HG02759 (cell line): Measurements from ENCODE around the gene NAT10.
A peak's percentile ranks its signal among the peaks of the same experiment; 100 is the strongest.

Experiments used
- ATAC-seq: cut with Tn5 transposase; IDR thresholded peaks from one replicate; pipeline ENCODE4 v1.9.1; 2021; ENCODE audit warnings: mild to moderate bottlenecking, moderate library complexity; ENCODE audit not compliant: unreplicated experiment

NAT10 gene

DNA sequence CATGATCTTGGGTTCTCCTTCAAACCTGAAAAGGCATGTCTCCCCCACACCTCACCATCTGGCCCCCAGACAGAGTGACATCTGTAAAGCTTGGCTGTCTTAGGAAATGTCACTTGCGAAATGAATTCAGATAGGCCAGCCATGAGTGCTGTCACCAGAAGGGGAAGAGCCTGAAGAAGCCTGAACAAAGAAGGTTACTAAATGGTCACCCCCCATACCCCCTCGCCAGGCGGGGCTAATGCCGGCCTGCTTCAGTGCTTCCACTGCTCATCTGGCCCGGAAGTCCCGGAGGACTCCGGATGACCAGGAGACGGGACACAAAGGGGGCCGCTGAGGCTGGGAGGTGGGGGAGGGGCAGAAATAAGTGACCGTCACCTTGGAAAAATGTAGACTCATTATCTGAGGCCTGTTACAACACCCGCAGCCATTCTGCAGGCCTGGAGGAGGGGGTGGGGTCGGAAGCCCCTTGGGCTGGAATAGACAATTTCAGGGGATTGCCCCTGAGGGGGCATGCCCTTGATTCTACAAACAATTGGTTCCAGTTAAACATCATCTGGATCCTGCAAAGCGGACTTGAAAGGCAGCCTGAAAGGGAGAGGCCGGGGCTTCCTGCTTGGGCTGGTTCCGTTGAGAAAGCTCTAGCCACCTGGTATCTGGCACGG is 43.2 kb downstream of the NAT10 start:
- no peak for ATAC-seq

DNA sequence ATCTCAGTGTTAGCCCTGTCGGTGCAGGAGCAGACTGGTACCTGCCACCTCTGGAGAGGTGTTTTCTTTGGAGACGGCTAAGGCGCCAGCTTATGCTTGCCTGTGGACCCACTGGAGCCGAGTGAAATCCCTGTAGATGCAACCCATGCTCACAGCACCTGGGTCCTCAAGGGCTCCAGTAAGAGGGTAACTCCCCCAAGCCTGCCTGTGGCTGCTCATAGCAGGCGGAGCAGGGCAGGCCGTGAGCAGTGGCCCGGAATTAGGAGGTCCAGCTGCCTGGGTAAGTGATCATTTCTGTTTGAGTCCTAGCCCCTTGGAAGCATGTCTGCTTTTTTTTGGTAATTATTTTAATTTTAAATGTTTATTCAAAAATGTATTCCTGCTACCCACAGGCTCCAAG is 43.8 kb downstream of the NAT10 start:
- no peak for ATAC-seq

DNA sequence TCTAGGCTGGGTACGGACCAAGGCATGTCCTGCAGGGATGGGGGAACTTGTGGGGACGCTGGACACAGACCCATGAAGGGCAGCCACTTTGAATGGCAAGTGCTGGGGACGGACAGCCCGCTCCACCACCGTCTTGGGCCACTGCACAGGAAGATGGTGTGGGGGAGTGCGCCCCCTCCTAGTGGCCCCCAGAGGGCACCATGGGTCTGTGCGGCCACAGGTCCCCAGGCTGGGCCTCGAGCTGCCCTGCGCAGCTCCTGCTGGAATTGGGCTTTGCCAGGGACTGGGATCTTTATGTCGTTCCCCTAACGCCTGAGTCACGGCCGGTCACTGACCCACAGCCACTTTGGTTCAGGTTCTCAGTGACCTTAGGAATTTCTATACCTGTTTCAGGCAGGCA is 44.4 kb downstream of the NAT10 start:
- no peak for ATAC-seq

DNA sequence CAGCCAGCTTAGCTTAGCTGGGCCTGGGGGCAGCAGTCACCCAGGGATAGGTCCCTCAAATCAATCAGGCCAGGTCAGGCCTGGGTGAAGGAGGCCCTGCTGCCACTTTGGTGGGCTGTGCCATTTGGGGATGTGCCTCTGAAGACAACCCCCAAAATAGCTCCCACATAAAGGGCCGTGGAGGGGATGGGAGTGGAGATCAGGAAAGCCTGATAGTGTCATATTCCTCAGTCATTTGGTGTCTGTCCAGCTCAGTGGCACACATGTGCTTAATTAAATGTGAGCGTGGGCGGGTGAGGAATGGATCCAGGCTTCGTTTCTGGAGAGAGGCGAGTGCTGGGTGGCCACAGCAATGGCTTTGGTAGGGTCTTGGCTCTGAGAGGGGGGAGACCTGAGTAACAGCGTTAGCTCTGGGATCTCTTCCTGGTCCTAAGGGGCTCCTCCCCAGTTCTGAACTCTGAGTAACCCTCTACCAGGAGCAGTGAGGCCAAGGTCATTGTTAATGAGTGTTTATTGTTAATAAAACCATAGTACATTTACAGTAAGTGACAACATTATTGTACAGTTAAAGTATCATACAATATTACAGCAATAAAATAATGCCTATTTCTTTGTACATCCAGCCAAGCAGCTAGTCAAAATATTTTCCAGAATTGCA is 45.2 kb downstream of the NAT10 start:
- no peak for ATAC-seq

DNA sequence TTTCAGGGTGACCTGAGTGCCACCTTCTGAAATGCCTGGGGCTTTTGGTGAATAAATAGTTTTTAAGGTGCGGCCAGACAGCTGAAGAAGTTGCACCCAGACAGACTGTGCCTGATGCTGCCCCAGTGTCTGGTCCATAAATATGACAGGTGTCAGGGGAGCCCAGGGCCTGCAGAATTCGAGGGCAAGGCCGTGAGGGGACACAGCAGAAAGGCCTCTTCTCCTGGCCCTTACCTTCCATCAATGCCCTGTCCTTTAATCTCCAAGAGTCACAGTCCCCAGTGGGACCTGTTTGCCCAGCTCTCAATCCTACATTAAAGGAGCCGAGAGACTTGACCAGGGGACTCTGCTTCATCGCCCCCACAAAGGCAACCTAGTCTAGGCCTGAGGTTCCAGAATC is 45.7 kb downstream of the NAT10 start:
- no peak for ATAC-seq

DNA sequence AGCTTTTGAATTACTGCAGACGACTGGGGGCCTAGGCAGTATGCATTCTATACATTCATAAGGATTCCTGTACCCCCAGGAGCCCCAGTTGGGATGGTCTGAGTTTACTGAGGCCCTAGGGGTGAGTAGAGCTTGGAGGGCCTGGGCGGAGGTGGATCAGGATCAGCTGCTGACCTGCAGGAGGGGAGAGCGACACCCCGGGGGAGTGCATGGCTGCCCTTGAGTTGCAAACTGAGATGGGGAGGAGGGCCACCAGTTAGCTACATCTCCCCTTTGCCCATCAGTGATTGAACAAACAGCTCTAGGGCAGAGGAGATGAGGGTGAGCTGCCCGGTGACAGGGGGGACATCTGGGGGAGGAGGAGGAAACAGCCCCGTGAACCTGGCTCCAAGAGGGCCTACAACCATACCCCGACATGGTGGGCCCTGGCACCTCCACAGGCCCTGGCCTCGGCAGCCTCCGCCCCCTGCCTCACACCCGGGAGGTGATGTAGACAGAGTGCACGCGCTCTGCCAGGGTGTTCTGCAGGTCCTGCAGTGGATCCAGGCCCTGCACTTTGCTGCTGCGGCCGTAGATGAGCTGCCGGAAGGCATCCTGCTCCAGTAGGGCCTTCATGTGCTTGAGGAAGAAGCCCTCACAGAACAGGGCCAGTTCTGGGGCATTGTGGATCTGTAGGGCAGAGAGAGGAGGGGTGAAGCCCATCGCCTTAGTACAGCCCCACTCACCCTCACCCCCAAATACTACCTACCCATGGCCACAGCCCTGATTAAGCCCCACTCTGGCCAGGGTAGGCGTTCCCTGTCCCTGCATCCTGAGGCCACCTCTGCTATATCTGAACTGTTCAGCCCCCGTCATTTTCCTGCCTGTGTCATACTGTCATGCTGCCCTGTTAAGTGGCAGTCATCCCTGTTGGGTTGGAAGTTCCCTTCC is 46.8 kb downstream of the NAT10 start:
- no peak for ATAC-seq

DNA sequence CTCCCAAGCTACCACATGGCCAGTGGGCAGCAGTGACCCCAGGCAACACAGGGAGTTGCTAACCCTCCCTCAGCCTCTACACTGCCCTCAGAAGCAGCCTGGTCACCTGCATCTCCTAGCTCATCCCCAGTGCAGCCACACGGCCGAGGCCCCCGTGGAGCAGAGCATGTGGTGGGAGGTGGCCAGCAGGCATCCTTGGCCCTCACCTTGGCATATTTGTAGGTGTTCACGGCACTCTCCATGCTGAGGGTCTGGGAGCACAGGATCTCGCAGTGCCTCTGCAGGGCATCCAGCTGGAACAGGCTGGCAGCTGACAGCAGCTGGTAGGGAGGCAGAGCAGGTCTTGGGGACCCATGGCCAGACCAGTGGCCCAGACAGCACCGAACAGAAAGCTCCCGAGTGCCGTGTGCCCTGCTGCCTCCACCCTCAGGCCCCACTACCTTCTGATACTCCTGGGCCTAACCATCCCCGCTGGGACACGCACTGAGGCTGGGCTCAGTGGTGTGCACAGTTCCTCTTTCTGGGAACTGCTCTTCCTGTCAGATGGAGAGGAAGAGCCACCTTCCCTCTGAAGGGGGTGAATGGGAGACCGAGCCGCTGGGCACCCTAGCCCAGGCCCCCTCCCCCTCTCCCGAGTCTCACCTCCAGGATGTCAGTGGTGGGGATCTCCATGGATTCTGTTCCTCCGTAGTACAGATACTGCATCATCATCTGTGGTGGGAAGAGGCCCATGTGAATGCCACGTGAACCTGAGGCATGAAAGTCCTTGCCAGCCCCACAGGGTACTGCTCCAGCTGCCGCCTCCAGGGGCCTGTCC is 48.8 kb downstream of the NAT10 start:
- peak; percentile 83 for ATAC-seq

DNA sequence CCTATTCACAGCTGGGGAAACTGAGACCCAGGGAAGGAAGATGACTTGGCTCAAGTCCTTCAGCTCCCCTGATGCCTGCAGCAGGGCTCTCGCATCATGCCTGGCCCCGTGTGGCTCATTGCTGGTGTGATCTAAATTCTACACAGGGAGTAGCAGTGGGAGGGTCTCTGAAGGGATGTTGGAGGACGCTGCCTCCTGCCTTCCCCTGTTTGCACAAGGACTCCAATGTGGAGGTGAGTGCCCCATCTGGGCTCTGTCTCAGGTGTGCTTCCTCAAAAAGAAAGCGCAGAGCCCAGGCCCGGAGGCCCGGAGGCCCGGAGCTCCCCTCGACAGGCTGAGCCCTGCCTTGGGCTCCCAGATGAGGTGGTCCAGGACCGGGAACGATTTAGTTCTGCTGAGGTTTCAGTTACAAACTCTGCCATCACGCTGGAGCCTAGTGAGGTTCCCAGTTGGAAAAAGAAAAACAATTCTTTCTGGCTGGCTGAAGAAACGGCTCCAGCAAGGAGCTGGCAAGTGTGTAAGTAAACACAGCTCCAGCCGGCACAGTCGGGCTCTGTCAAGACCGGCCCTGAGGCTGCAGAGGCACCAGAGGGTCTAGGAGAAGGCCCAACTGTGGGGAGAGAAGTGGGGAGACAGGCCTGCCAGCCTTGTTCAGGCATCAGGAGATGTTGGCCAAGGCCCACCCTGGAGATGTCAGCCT is 49.8 kb downstream of the NAT10 start:
- ATAC-seq = no peak

DNA sequence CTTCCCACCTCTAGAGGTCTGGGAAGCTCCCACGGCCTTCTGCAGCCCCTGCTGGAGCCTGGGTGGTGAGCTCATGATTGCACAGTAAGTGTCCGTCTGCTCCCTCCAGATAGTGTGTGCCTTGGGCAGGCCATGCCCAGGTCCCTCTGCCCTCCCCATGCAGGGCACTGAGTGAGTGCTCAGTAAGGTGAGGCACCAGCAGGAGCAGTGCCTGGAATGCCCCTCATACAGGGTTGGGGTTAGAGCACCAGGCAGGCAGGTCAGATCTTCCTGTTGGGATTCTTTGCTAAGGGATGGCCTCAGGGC is 50.3 kb downstream of the NAT10 start:
- ATAC-seq = no peak

DNA sequence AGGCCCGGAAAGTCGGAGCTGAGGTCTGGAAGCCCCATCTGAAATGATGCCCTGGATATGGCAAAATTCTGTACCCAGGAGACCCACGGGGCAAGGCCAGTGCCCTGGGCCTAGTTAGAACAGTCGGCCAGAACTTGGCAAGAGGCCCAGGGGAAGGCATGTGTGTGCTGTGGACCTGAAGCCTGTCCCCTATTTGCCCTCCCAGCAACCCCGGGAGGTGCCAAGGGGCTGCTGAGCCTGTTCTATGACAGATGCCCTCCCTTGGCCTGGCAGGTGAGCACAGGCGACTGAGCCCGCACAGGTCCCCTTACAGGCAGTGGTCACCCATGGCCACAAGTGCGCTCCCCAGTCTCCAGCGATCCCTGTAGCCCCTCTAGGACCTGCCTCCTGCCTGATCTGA is 51.7 kb downstream of the NAT10 start:
- ATAC-seq = no peak

DNA sequence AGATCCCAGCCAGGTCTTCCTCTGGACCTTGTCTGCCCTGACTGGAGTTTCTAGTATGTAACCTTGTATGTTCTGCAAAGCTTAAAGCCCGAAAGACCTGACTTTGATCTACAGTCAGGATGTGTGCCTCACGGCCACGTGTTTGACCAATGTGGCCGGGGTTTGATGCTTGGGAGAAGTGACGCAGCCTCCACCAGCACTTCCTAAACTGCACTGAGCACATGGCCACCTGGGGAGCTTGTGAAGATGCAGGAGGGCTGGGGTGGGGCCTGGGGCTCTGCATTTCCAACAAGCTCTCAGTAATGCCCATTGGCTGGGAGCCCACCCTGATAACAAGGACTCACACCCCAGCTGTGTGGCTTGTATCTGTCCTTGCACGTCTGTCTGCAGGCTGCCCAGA is 53.2 kb downstream of the NAT10 start:
- ATAC-seq = no peak

DNA sequence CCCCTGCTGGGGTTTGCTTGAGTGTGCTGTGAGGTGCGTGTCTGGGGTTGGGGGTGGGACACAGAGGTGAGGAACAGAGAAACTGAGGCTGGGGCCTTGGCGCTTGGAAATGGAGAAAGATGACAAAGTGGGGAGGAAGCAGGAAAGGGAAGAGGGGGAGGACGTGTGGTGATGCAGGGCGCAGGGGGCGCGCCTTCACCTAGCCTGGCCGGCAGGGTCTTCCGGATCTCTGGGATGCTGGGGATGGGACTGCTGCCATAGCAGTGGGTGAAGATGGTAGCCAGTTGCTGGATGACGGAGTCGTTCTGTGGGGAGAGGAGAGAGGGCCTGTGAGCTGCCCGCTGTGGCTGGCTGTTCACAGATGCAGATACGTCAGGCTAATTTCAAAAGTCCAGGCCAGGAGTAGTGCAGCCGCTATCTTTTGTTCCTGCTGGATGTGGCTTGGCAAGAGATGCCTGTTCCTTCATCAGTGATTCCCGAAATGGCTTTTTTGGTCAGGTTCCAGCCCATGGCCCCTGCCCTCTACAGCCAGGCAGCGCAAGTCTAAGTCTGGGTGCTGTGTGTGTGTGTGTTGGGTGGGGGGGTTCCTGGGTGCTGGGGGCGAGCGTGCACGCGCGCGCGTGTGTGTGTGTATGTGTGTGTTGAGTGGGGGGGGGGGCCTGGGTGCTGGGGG is 54.8 kb downstream of the NAT10 start:
- ATAC-seq = no peak

DNA sequence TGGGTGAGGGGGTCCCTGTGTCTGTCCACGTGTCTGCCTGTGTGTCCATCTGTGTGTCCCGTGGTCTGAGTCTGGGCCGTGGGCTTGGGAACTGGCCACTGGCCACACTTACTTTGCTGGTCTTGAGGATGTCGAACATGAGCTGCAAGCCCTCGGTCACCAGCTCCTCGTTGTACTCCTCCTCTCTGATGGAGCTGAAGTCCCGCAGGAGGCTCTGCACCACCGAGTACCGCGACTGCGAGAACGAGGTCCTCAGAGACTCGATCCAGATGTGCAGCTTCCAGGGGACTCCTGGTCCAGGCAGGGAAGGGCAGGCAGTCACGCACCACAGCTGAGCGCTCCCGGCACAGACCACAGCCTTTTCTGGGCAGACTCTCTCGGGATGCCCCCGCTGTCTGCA is 55.4 kb downstream of the NAT10 start:
- no peak for ATAC-seq

DNA sequence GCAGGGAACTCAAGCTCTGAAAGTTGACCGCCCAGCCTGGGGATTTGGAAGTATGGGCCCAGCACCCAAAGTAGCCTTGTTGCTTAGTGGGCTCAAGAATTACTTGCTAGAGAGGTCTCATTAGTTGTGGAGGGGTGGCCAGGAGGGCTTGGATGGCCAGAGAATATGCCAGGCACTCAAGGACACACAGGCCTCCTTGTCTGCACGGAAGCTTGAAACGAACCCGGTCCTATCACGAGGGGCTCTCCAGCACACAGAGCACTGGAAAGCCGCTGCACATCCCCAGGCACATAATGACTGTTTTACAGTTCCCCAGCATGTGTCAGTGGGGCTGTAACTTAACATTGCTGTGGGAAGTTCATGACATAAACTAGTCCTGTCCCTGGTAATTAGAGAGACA is 55.9 kb downstream of the NAT10 start:
- ATAC-seq = no peak

DNA sequence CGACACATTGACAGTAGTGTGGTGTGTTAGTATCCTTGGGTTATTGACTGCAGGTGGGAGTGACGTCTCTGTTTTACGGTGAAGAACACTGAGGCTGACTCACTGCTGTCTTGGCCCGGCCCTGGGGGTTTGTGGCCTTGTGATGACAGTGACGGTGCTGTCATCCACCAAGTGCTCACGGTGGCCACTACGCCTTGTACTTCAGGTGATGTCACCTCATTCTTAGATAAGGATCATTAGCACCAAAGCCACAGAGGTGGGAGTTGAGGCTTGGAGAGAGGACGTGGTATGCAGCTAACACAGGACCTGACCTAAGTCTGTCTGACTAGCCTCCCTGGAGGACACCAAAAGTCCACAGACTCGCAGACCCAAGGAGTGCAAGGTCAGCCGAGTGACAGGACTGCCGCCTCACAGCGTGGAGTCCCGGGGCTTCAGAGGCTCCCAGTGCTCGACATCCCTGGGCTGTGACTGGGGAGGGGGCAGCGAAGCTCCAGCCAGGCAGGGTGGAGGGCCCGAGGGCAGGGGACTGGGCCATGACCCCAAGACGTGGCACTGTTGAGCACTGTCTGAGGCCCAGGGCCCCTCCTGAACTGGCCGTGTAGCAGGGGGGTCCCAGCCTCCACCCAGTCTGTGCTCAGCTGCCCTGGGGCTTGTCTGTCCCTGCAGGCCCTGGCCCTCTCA is 56.5 kb downstream of the NAT10 start:
- ATAC-seq = no peak

DNA sequence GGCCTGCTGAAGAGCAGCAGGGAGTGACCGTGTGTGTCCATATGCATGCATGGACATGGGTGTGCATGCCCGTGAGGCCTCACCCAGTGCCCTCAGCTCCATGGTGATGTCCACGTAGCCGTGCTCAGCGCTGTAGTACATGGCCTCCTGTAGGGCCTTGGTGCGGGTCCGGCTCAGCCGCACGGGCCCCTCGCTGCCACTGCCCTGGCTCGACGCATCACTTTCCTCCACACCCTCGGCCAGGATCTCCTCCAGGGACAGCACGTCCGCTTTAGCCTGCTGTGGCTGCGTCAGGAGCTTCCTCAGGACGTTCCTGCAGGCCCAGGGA is 57.0 kb downstream of the NAT10 start:
- ATAC-seq = no peak

DNA sequence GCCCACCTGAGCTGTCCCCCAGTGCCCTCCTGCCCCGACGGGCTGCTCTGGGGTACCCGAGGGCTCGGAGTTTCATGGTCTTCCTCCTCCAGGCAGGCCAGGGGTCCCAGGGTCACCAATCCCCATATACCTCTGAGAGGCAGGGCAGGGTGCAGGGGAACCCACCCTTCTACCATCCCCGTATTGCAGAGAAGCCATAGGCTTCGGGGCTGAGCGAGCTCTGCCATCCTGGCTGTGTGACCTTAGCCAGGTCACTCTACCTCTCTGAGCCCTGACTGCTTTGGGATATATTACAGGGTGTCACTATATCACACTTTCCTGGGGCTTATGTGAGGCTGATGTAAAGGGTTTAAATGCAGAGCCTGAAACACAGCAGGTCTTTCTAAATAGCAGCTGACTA is 57.4 kb downstream of the NAT10 start:
- no peak for ATAC-seq

DNA sequence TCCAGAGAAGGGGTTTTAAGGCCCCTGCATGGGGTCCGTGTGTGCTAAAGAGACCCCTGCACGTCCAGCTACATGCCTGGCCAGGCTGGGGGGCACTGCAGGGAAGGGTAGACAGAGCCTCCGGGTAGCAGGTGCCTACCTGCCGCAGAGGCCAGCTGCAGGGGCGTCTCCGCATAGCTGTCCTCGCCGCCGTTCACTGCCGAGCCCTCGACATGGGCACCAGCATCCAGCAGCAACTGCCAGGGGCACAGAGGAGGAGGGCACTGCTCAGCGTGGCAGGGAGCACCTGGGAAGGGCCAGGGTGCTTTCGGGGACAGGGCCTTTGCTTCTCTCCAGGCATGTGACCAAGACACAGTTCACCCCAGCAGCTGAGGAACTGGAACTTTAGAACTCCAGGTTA is 59.7 kb downstream of the NAT10 start:
- ATAC-seq = no peak

DNA sequence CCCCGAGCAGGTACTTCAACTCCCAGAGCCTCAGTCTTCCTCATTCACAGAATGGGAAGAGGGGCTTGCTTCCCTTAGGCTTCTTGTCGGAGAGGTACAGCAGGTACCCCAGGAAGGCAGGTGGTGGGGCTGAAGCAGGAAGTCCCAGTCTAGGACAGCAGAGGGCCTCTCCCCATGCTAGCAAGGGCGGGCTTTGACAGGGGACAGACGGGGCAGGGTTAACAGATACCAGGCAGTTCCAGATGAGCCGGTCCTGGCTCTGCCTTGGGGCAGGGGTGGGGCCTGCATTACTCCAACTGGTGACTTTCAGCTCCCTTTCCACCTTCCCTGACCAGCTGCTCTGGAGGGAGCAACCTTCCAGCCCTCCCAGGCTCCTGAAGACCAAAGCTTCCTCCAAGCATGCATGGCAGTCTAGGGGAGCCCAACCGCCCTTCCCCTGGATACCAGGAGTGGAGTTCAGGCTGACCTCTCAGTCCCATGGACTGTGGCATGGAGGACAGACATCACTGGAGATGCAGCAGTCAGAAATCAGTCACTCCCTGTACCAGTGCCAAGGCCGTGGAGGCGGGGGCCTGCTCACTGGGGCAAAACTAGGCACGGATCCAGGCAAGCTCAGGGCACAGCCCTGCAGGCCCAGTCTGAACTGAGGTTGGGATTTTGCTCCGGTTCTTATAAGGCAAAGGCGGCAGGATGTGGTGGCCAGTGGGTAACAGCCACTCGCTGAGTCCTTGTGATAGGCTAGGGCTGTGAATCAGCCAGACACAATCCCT is 60.5 kb downstream of the NAT10 start:
- no peak for ATAC-seq
